NAMALWA (cell line): ENCODE data around the gene CELF2.
"Not testable (repeated sequence)": the region's sequence is repeated elsewhere in the genome, so short reads cannot be mapped to it uniquely, and the experiment has no call there.

Experiments
- DNase-seq: peaks from one replicate; pipeline ENCODE4 v3.0.0-alpha.2; 2015; ENCODE audit warnings: low spot score

Gene CELF2

DNA sequence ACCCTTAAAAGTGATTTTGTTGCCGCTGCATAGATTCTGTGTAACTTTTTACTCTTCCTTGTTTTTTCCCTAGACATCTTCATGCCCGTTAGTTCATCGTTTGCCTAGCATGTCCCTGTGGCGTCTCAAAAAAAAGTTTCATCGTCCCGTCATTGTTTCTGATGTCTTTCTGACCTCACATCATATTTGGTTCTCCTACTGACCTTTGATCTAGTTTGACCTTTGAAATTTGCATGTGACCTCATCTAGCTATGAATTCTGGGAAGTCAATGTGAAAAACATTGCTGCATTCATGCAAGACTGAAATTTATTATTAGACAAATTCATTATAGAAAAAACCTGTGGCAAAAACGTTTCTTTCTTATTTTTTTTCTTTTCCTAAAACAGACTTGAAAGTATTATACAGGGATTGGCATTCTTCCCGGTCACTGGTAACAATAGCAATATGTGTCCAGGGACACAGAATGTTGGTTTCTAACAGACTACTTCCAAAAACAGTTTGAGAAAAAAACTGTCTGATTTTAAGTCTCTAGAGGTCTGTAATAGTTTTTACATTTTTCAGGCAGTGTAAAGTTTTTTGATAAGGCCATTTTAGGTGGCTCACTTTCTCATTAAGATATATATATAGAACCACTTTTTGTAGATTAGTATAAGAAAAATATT, 312.8 kb downstream of the CELF2 start:
- DNase-seq = no peak

DNA sequence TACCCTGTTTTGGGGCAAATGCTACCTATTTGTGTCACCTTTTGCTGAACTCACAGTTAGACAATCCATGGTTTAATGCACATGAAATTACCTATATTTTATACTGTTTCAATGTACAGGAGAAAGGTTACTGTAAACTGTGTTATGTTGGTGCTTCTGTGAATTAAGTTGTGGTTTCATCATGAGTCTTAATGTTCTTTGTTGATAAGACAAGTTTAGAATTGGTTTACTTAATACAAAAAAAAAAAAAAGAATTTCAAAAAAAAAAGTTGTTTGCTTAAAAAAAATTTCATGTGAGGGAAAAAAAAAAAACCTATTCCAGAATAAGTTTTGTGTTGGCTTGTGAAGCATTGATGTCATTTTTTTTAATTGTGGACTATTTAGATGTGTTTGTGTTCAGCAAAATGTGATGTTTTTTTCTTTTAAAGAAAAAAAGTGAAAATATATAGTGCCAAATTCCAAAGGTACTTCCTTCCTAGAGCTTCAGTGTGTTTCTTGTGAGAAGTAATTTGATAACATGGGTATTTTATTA, 313.4 kb downstream of the CELF2 start:
- no peak for DNase-seq

DNA sequence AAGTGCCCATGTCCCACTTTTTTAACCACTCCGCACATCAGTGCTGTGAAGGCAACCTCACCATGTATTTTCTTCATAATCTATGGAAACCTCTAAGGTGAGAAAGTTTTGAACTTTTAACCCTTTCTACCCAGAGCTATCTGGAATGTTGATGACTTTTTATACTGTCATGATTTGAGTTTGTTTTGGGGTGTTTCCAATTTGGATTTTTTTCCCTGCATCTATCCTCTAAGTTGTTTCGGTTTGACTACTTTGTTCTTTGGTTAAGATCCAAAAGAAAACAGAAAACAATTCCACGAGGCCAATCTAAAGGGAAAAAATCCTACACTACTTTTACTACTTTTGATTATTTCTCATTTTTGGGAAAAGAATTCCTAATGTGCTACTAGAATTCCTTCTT, 314.1 kb downstream of the CELF2 start:
- DNase-seq = no peak

DNA sequence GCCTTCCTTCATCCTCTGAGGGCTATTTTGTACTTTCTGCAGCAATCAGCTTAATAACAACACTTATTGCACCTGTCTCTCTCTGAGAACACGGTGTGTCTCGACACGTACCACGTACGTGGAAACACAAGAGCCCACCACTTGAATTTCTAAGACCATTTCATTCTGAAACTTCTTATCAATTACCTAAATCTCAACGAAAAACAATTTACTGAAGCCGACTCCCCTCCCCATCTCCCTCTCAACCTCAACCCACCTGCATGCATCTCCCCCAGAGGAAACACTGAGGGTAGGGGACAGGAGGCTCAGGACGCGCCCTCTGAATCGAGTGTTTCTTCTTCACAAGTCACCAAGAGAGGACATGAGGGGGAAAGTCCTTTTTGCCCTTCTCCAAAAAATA, 315.2 kb downstream of the CELF2 start:
- DNase-seq = no peak

DNA sequence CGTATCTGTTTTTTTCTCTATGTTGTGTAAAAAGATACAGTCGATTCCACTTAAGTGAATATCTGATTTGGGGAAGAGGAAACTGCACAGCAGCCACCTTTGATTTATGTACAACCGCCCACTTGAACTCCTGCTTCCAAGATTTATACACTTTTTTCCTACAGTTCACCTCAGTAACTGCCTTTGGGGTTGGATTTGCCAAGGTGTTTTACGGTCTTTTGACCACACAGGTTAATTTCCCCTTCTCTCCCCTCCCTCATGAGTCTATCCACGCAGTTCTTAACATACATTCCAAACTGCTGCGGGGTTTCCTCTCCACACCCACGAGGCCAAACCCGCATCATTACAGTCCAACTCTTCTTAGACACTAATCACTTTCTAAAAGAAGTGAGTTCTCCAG, 316.8 kb downstream of the CELF2 start:
- no peak for DNase-seq

DNA sequence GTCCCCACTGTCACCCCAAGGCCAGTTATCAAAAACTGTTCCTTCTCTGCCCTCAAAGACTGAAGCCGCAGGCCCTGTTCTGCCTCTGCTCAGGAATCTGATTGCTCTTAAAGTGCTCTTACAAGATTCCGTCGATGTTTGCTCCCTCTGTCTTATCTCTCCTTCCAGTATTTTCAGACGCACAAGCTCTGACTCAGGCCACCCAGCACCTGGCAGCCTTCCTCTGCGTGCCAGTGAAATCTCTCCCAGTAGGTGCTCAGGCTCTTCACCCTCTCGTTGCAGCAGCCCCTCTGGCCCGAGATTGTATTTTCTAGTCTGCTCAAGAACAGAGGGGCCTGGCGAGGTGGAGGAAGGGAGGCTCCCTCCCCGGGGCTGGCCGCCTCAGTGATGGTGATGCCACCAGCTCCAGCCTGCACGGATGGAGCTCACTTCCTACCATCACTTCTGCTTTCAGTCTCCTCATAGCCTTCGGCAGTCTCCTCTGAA, 317.5 kb downstream of the CELF2 start:
- no peak for DNase-seq

DNA sequence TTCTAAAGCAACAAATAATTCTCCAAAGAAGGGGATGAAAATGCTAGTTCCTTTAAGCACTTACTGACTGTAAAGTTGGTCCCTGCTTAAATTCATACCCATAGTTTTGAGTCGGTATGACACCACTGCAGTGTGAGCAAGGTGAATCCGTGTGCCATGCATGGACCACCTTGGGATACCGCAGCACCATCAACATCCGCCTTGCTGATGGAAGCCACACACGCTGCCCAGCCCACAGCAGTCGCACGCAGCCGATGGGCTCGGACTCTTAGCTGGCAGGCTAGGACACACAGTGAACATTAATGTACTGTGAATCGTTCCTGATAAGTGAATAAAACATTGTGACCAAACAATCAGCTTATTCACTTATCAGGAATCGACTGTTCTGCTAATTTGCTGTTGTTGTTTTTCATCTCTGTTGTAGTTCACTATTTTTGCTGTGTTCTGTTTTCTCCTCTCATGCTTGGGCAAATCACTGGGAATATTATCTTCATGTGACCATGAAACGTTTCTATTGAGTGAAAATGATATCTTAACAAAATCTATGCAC, 318.3 kb downstream of the CELF2 start:
- DNase-seq = no peak

DNA sequence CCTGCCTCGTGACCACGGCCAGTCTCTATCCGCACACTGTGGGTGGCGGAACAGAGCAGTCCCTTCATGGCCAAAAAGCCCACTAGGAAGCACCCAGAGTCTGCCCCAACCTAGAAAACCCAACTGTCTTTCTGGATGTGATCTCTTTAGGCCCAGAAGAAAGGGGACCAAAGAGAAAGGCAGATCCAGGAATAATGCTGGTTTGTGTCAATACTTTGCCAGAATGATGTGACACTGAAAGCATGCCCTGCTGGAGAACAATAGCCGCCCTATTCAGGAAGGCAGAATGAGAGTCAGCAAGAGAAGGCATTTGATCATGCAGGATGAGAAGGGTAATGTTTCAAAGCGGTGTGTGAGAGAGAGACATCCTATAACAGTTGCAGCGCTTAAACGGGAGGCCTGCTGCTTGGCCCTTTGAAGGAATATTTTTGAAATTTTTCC, 319.1 kb downstream of the CELF2 start:
- DNase-seq = no peak

DNA sequence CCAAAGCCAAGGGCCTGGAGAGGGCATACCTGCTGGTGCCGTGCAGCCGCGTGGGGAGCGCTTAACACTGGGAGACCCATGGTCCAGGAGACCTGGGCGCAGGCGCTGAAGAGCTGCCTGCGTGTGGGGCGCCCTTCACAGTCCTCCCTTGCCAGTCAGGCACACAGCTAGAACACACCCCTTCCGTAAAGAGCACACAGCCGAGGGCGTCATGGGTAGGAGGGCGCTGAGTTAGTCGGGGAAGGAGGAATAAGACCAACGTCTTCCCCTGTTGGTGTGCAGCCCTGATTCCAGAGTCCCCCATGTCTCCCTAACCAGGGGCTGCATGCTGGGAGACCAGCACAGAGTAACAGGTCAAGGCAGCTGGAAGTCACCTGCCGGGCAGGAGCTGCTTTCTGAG, 319.8 kb downstream of the CELF2 start:
- no peak for DNase-seq

DNA sequence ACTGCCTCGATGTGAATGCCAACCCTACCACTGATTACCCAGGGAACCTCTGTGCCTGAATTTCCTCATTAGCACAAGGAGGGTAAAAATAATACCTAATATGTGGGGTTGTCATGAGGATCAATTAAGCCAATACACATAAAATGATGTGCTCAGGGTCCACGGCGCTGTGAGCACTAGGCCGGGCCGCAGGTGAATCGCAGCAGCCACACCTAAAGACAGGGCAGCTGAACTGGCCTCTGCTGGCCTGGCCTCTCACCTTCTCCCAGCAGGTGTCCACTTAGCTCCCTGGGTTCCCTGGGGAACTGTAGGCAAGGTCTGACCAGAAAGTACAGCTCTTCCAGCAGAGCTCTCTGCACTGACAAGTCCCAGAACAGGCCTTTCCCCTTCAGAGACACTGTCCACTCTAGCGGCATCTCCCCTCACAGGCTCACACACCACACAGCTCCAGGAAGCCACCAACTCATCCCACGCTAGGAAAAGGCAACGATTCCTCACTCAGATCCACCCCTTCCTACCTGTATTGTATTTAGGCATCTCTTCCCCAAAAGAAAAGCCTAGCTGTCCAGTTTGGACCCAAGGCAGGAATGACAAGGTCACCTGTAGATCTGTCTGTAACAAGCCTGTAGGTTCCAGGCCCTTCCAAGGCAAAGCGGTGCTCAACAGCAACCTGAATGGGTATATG, 320.6 kb downstream of the CELF2 start:
- DNase-seq = no peak

DNA sequence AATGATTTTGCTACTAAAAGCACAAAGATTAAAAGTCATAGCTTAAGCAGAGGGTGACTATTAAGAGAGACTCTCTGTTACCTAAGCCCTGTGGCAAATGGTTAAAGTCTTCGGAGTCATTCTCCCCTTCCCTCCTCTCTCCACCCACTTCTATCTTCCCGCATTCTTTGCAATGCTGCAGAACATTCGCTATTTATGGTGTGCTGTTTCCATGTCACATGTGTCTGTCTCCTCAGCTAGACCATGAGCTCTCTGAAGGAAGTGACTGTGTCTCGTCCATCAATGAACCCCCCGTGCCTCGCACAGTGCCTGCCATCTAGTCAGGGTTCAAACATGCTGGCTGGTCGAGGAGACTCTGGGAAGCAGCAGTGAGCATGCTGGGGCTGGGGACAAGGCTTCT, 321.3 kb downstream of the CELF2 start:
- no peak for DNase-seq

DNA sequence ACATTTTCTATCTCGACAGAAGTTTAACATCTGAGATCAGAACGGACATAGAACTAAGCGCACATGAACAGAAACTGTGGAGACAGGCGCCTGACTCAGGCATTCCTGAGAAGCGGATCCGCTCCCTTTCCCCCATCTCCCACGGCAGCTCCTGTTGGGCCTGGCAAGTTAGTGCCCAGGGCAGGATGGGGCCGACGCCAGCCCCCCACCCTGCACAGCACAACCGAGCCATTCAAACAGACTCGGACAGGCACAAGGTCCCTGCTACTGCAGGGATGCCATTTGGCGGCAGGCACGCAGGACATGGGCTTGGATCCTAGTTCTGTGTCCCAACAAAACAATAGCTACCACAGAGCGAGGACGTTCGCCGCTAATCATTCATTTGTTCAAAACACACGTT, 322.0 kb downstream of the CELF2 start:
- DNase-seq = no peak

DNA sequence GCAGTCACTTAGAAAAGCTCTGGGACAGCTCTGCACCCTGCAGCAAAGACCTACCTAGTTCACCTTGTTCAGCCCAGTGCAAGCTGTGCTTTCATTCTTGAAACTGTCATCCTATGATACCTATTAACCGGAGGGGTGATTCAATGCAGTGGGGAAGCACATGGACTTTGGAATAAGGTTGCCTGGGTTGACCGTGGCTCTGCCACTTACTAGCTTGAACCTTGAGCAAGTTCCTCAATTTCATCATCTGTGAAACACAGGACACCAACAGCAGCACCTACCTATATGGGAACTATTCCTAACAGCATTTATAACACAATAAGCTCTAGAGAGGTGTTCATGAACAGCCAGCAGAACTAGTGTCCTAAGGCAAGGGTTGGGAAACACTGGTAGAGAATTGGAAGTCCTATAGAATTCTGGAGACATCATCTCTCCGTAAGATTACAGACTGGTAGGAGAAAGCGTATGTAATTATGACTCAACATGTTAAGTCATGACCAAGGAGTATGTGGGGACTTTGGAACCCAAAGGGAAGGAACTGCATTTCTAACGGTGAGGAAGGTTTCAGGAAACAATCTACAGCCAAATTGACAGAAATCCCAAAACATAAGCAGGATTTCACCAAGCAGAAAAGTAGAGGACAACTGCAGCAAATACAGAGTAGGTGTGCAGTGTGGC, 323.8 kb downstream of the CELF2 start:
- DNase-seq = no peak

DNA sequence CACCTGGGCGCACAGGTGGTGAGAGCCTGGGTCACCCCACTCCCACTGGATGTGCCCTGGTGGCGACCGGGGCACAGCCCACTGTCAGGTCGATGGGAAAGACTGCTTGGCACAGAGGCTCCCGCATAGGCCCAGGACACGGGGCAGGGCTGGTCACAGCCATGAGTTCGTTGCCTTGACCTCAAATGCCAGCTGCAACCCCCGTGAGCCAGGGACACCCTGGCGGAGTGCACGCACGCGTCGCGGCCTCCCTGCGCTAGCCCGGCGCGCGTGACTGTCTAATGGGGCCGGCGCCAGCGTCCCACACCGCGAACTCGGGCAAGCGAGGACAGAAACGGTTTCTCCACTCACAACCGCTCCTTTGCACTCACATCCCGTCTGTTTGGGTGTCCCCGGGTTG, 326.4 kb downstream of the CELF2 start:
- no peak for DNase-seq

DNA sequence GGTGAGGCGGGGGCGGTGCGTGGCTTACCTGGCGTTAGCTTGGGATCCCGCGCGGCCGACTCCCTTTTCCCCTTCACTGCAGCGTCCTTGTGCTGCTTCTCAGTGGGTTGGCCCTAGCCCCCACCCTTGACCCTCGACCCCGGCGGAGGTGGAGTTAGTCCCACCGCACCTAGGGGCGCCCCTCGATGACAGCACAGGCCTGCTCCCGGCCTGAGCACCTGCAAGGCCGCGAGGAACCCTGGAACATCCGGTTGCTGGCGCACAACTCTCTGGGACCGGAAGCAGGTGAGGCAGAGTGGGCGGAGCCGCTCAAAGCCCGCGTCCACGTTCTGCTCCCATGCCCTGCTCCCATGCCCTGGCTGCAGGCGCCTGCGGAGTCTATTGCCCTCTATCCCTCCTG, 326.9 kb downstream of the CELF2 start:
- no peak for DNase-seq

DNA sequence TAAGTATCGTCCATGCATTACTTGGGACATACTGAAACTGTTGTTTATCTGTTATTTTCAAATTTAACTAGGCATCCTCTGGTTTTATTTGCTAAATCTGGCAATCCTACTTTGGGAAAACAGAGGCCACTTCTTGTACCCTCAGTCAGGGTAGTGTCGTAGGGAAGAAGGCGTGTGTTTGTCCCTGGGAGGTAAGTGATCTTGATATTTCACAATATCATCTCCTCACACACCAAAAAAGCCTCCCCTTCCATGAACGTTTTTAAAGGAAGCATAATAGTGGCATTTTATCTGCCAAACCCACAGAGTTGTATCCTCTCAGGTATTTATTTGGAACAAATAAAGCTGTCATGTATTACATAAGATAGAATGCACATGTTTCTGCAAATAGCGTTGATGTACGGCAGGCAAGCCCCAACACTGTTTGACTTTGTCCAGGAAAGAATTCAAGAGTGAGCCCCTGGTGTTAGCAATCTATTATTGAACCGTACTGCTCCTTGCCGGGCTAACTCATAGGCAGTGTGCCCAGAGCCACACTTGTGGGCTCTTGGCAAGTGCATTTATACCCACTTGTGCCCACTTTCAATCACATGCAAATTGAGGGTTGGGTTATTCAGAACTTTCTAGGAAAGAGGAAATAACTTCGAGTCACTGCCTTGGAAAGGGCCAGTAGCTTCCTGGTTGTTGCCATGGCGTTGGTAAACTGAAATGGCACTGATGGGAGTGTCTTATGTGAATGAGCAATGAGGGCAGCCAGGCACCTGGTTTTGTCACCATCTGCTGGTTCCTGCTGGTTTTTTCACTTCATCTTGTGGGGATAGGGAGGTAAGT, 327.8 kb downstream of the CELF2 start:
- peak; percentile 61 for DNase-seq

DNA sequence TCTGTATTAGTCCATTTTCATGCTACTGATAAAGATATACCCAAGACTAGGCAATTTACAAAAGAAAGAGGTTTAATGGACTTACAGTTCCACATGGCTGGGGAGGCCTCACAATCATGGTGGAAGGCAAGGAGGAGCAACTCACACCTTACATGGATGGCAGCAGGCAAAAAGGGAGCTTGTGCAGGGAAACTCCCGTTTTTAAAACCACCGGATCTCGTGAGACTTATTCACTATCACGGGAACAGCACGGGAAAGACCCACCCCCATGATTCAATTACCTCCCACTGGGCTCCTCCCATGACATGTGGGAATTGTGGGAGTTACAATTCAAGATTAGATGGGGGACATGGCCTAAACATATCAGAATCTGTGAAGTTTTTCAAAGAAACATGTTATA, 329.9 kb downstream of the CELF2 start:
- not testable (repeated sequence) for DNase-seq

DNA sequence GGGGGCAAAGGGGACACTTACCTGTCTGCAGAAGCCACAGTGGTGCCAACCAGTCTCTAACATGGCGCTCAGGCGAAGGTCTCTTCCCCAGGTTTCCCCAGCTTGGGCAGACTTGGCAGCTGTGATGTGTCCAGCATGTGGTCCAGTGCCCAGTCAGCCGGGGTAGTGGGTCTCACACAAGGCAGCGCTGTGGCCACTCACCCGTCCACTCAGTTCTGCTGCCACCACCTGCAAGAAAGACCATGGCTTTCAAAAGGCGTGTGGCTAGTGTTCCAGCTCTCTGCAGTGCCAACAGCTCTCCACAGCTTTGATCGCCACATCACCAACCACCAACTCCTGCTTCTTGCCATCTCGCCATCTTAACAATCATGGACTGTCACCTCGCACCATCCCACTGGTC, 334.1 kb downstream of the CELF2 start:
- DNase-seq = no peak

DNA sequence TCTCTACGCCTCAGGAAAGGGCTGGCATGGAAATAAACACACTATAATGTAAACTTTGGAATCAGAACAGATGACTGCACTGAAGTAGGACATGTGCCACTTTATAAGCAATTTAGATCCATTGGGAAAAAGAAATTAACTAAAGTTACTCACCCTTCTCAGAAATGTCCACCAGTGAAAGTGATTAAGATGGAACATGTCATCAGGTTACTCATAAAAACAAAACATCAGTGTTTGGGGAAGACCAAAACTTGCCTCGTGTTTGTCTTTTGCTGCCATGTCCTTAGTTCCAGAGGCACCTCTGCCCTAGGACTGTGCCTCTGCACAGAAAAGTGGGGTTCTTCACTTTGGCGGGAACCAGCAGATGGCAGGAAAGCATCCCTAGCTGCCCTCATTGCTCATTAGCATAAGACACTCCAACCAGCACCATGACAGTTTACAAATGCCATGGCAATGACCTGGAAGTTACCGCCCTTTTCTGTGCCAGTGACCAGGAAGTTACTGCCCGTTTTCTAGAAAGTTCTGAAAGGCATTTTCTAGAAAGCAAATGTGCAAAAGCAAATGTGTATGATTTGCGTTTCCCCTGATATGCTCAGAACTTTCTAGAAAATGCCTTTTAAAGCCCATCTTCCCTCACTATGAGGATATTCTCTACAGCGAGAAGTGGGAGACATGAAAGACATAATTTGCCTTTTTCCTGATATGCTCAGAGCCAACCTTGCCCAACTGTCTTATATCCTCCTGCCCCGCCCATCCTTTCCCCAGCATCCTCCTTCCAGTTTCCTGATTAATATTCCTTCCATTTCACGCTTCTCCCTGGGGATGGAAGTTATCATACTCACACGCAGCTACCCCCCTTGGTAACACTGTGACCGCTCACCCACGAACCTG, 335.6 kb downstream of the CELF2 start:
- DNase-seq = no peak

DNA sequence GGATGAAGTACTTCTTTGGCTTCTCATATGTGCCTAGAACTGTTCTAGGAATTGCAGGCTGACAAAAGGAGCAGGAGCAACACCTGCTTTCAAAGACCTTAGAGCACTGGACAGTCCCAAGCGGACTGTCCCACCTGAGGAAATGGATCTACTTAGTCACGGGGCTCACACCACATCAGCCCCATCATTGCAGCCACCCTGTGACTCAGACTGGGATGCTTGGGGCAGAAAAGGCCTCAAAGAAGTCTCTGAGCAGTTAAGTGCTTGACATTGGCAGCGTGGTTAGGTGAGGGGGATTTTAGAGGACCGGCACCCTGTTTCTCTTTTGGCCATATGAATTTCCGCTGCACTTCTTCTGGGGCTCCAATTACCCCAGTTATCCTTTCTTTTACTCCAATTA, 337.2 kb downstream of the CELF2 start:
- DNase-seq = no peak

DNA sequence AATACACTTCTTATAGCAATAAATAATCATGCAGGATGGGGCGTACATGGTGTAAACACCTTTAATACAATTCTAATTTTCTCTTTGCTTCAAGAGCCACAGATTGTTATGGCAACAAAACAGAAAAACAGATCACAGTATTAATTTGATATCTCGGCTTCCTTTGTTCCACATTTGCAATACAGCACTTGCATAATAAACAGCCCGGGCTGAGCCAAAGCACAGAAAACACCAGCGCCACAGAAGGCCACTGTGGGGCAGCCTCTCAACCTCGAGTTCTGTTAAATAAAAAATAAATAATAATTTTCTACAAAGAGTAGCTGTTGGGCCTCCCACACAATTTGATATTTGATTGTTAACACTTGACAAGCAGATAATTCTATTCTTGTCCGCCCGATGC, 337.9 kb downstream of the CELF2 start:
- no peak for DNase-seq
